Caco-2 (cell line): ENCODE measurements around the gene GDF11. TPM values are rescaled to one million over a fixed set of nuclear protein-coding genes. Genes with fewer than 3 reads are reported as not detected.

Source experiments
- BruUV-seq: library from RNA; stranded (reverse); fragments of 400-500 nt; replicated peaks from 2 replicates; lab custom pipeline; 2021; lab: Mats Ljungman, UMichigan
- CTCF ChIA-PET: fragments of 300-600 bp; sonication (Branson Sonifier 250); formaldehyde crosslinking; loops from one replicate; lab custom pipeline; 2022; ENCODE audit warnings: antibody characterized with exemption; lab: Charles Lee
- POLR2A ChIA-PET: fragments of 300-600 bp; sonication (Branson Sonifier 250); formaldehyde crosslinking; loops from one replicate; lab custom pipeline; 2022; ENCODE audit warnings: antibody characterized with exemption; lab: Charles Lee
- DNase-seq, 2 experiments: peaks; one replicate each; pipeline versions ENCODE4 v3.0.0 to v3.0.0-alpha.2; 2020 to 2022
- H3K27me3 ChIP-seq: replicated peaks from 2 replicates; pipeline ENCODE4 v1.6.0; 2011; ENCODE audit warnings: low read length; ENCODE audit not compliant: control insufficient read depth, insufficient read depth
- H3K36me3 ChIP-seq: 2 replicates; pipeline ENCODE4 v1.5.1; 2011; ENCODE audit warnings: low read length; ENCODE audit not compliant: control insufficient read depth, insufficient read depth
- H3K4me1 ChIP-seq: fragments of 250-450 bp; sonication (Bioruptor Pico); 2 replicates; pipeline ENCODE4 v1.5.1; 2020; ENCODE audit warnings: mild to moderate bottlenecking
- H3K4me3 ChIP-seq: 2 replicates; pipeline ENCODE4 v1.5.1; 2011; ENCODE audit warnings: low read depth, mild to moderate bottlenecking, control low read depth, low read length
- H3K9me3 ChIP-seq: fragments of 250-450 bp; sonication (Bioruptor Pico); 2 replicates; pipeline ENCODE4 v1.5.1; 2020; ENCODE audit warnings: mild to moderate bottlenecking, moderate library complexity
- H3K27ac Mint-ChIP-seq: one replicate; pipeline ENCODE4 v1.8.0; 2022; ENCODE audit warnings: mixed read lengths; ENCODE audit not compliant: unreplicated experiment
- H3K27me3 Mint-ChIP-seq: one replicate; pipeline ENCODE4 v1.8.0; 2022; ENCODE audit warnings: mixed read lengths; ENCODE audit not compliant: insufficient read depth, unreplicated experiment
- H3K36me3 Mint-ChIP-seq: one replicate; pipeline ENCODE4 v1.8.0; 2022; ENCODE audit warnings: mild to moderate bottlenecking, mixed read lengths; ENCODE audit not compliant: insufficient read depth, unreplicated experiment
- H3K4me1 Mint-ChIP-seq: one replicate; pipeline ENCODE4 v1.8.0; 2022; ENCODE audit warnings: low read depth, mixed read lengths; ENCODE audit not compliant: unreplicated experiment
- H3K4me3 Mint-ChIP-seq: one replicate; pipeline ENCODE4 v1.8.0; 2022; ENCODE audit warnings: mild to moderate bottlenecking, moderate library complexity, mixed read lengths; ENCODE audit not compliant: unreplicated experiment
- H3K9me3 Mint-ChIP-seq: one replicate; pipeline ENCODE4 v1.8.0; 2022; ENCODE audit warnings: mixed read lengths; ENCODE audit not compliant: unreplicated experiment
- CTCF ChIP-seq, 2 experiments: fragments of 200-600 bp in 1 of 2; IDR thresholded peaks; 1 replicate in 1 of 2; 2 replicates in 1 of 2; pipeline versions ENCODE4 v1.5.1 to v1.8.0; 2011 to 2022; ENCODE audit warnings: antibody characterized with exemption in 1 of 2, control low read depth in 1 of 2, inconsistent platforms in 1 of 2, low read depth in 1 of 2, low read length in 1 of 2, mild to moderate bottlenecking in 1 of 2, moderate library complexity in 1 of 2; ENCODE audit not compliant: insufficient read depth in 1 of 2, severe bottlenecking in 1 of 2, unreplicated experiment in 1 of 2
- intact Hi-C: fragments of 100-400 bp; cut with micrococcal nuclease; formaldehyde crosslinking; loops from one replicate; pipeline ENCODE4 v1.10.0; 2022; ENCODE audit not compliant: unreplicated experiment
- total RNA-seq: library from RNA; stranded (reverse); gene quantifications from 2 replicates; pipeline ENCODE4 v1.2.3, GENCODE V29; 2022

GDF11 gene
- total RNA-seq, 1 experiment from 2014 or later, result 11.0 TPM

GRCh38 chr12:55708695-55709233 is 34.2 kb upstream of the GDF11 start:
- no peak overlapping the region for H3K4me3 ChIP-seq
- H3K36me3 ChIP-seq, result no peaks in the 10 kb centered on the region
- no peaks in the 10 kb centered on the region for H3K36me3 Mint-ChIP-seq
- TF ChIP-seq CTCF (IDR thresholded peaks at IDR 0.05; ENCODE audit: insufficient read depth in 1 of 2, low read depth in 1 of 2, low read length in 1 of 2, severe bottlenecking in 1 of 2, unreplicated experiment in 1 of 2), result no peak
- peak overlapping the region; percentile 78 for H3K4me3 Mint-ChIP-seq
- no peak overlapping the region for H3K27ac Mint-ChIP-seq
- H3K27me3 ChIP-seq, result no peaks in the 10 kb centered on the region
- no peak for DNase-seq
- peaks cover 36% of the 10 kb centered on the region for H3K4me1 ChIP-seq
- CTCF ChIA-PET, result interaction anchor here (1.8 kb wide), 1 partner anchor 11 kb away, joined by 7 read pairs; the partner anchor contains the start of gene RDH5
- H3K27me3 Mint-ChIP-seq, result peaks cover 18% of the 10 kb centered on the region
- peaks cover 18% of the 10 kb centered on the region for H3K4me1 Mint-ChIP-seq
- no TSS peak for BruUV-seq
- H3K9me3 Mint-ChIP-seq, result no peaks in the 10 kb centered on the region
- intact Hi-C loops, result loop anchor here (1.0 kb wide), 1 partner anchor 8 kb away; the partner anchor contains the start of gene BLOC1S1
- no peaks in the 10 kb centered on the region for H3K9me3 ChIP-seq
- POLR2A ChIA-PET, result no interaction called here

- Mint-ChIP-seq H3K27ac (no peak overlapping the region), H3K36me3 (peaks cover 17% of the 10 kb centered on the region), H3K27me3 (peaks cover 18% of the 10 kb centered on the region), H3K4me3 (no peak overlapping the region), H3K4me1 (peaks cover 12% of the 10 kb centered on the region), H3K9me3 (no peaks in the 10 kb centered on the region)
- intact Hi-C loops, result no loop called here
- DNase-seq, result no peak
- no peak overlapping the region for H3K4me3 ChIP-seq
- peaks cover 12% of the 10 kb centered on the region for H3K4me1 ChIP-seq
- no peaks in the 10 kb centered on the region for H3K9me3 ChIP-seq
- H3K36me3 ChIP-seq, result no peaks in the 10 kb centered on the region
- POLR2A ChIA-PET, result no interaction called here
- CTCF ChIA-PET, result no interaction called here
- no peaks in the 10 kb centered on the region for H3K27me3 ChIP-seq
- BruUV-seq, result no TSS peak
- TF ChIP-seq CTCF (IDR thresholded peaks at IDR 0.05; ENCODE audit: insufficient read depth in 1 of 2, low read depth in 1 of 2, low read length in 1 of 2, severe bottlenecking in 1 of 2, unreplicated experiment in 1 of 2), result no peak
Observed at GRCh38 chr12:55711786-55712553, 31.0 kb upstream of the GDF11 start.

- Mint-ChIP-seq H3K27me3 (peaks cover 18% of the 10 kb centered on the region), H3K4me1 (peaks cover 11% of the 10 kb centered on the region), H3K36me3 (peaks cover 17% of the 10 kb centered on the region), H3K27ac (no peak overlapping the region), H3K9me3 (no peaks in the 10 kb centered on the region), H3K4me3 (no peak overlapping the region)
- H3K4me3 ChIP-seq, result no peak overlapping the region
- H3K4me1 ChIP-seq, result peaks cover 15% of the 10 kb centered on the region
- no TSS peak for BruUV-seq
- no peak for DNase-seq
- no peaks in the 10 kb centered on the region for H3K36me3 ChIP-seq
- ChIA-PET CTCF (no interaction called here), POLR2A (no interaction called here)
- no peak for TF ChIP-seq CTCF (IDR thresholded peaks at IDR 0.05; ENCODE audit: insufficient read depth in 1 of 2, low read depth in 1 of 2, low read length in 1 of 2, severe bottlenecking in 1 of 2, unreplicated experiment in 1 of 2)
- intact Hi-C loops, result no loop called here
- no peaks in the 10 kb centered on the region for H3K27me3 ChIP-seq
- no peaks in the 10 kb centered on the region for H3K9me3 ChIP-seq
Observed at GRCh38 chr12:55712700-55713415, 30.1 kb upstream of the GDF11 start.
